Spinal cord (tissue), 10 donors: ENCODE results near the gene SEMA3G. TPM values are rescaled to one million over a fixed set of nuclear protein-coding genes. Genes with fewer than 3 reads are reported as not detected.

ENCODE experiments used
- DNase-seq, 6 donors: peaks; one replicate each; pipeline versions ENCODE4 v3.0.0 to v3.0.0-alpha.2; 2013 to 2015; ENCODE audit warnings: low spot score in 6 of 6, low read depth in 4 of 6
- H3K27ac ChIP-seq: one replicate; pipeline ENCODE4 v1.5.1; 2013; ENCODE audit warnings: low read depth, low read length, control low read depth
- H3K27me3 ChIP-seq: one replicate; pipeline ENCODE4 v1.6.1; 2013; ENCODE audit warnings: low read length; ENCODE audit not compliant: control insufficient read depth, insufficient read depth
- H3K36me3 ChIP-seq: one replicate; pipeline ENCODE4 v1.6.1; 2013; ENCODE audit warnings: low read length; ENCODE audit not compliant: control insufficient read depth, insufficient read depth
- H3K4me1 ChIP-seq: one replicate; pipeline ENCODE4 v1.6.1; 2013; ENCODE audit warnings: low read length; ENCODE audit not compliant: control insufficient read depth, insufficient read depth
- H3K4me3 ChIP-seq: one replicate; pipeline ENCODE4 v1.5.1; 2013; ENCODE audit warnings: low read depth, low read length, control low read depth
- H3K9me3 ChIP-seq: one replicate; pipeline ENCODE4 v1.6.1; 2013; ENCODE audit warnings: low read length; ENCODE audit not compliant: control insufficient read depth, insufficient read depth
- WGBS: methylation state at CpG from one replicate; pipeline ENCODE4 v1.1.5; 2013; ENCODE audit warnings: missing lambda C conversion rate; ENCODE audit not compliant: insufficient coverage; 5-methylcytosine and 5-hydroxymethylcytosine counted together
- polyA plus RNA-seq, 2 donors: library from polyadenylated mRNA; unstranded; fragments of 120-200 nt; gene quantifications; one replicate each; pipeline ENCODE4 v1.2.1, GENCODE V29; 2013; ENCODE audit not compliant: insufficient read length in 2 of 2
- total RNA-seq, 2 donors: library from RNA; depleted of rRNA in 1 of 2; stranded (reverse); fragments of 120-200 nt in 1 of 2; fragments of >200 nt in 1 of 2; gene quantifications; one replicate each; pipeline versions ENCODE4 v1.2.3 to v1.2.4, GENCODE V29; 2013 to 2014
- donor health status: healthy.

SEMA3G gene
- total and polyA plus RNA-seq, 4 donors: 6.3 to 26.6 (median 18.9) TPM

DNA sequence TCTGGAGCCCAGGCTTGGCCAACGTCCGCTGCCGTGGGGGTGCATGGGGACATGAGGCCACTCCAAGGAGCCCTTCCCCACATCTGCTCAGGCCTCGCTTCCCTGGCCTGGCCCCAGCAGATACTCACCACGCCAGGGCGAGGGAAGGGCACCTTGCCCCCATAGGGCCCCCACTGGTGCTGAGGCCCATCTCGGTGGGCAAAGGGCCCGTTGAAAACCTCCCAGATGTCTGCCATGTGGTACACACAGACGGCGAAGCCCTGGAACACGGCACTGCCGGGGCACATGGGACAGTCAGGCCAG lies 4.7 kb downstream of the SEMA3G start:
- no peak overlapping the region for H3K4me3 ChIP-seq
- no peaks in the 10 kb centered on the region for H3K9me3 ChIP-seq
- H3K27ac ChIP-seq: no peak overlapping the region
- no peak for DNase-seq
- peaks cover 6% of the 10 kb centered on the region for H3K36me3 ChIP-seq
- H3K4me1 ChIP-seq: peaks cover 40% of the 10 kb centered on the region
- 87% methylated on average over 9 of the region's 12 CpGs for WGBS
- H3K27me3 ChIP-seq: no peaks in the 10 kb centered on the region

DNA sequence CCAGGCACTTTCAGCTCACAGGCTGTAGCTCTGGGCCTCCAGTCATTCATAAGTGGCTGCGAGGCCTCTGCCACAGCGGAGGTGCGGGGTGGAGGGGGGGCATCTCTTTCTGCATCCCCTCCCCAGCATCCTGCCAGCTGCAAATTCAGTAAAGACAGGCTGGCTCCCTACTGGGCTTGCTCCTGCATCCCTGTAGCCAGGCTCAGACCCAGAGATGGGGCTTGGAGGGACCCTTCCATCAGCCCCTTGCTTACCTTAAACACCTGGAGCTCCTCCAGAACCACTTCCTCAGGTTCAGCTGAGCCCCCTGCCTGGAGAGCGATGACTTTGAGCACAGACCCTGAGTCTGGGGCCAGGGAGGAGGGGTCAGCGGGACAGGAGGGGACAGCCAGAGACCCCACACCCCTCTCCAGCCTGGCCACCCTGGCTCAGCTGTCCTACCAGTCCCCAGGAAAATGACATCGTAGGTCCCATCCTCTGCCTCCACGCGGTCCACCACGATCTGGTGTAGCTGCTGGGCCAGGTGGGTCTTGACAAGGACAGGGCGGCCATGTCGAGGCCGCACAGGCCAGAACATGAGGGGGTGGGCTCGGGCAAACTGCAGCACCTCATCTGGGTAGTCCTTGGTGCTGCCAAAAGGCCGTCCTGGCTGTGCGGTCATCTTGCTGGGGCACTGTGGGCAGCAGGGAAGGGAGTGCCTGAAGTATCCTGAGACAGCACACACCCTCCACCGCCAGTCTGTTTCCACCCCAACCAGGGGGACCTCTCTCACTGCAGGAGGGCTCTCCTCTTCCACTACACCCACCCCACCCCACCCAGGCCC lies 5.3 kb downstream of the SEMA3G start:
- Histone ChIP-seq H3K36me3 (peaks cover 6% of the 10 kb centered on the region), H3K4me3 (no peak overlapping the region), H3K9me3 (no peaks in the 10 kb centered on the region), H3K27ac (no peak overlapping the region), H3K4me1 (peaks cover 40% of the 10 kb centered on the region), H3K27me3 (no peaks in the 10 kb centered on the region)
- WGBS: 88% methylated on average over 11 of the region's 16 CpGs
- no peak for DNase-seq

DNA sequence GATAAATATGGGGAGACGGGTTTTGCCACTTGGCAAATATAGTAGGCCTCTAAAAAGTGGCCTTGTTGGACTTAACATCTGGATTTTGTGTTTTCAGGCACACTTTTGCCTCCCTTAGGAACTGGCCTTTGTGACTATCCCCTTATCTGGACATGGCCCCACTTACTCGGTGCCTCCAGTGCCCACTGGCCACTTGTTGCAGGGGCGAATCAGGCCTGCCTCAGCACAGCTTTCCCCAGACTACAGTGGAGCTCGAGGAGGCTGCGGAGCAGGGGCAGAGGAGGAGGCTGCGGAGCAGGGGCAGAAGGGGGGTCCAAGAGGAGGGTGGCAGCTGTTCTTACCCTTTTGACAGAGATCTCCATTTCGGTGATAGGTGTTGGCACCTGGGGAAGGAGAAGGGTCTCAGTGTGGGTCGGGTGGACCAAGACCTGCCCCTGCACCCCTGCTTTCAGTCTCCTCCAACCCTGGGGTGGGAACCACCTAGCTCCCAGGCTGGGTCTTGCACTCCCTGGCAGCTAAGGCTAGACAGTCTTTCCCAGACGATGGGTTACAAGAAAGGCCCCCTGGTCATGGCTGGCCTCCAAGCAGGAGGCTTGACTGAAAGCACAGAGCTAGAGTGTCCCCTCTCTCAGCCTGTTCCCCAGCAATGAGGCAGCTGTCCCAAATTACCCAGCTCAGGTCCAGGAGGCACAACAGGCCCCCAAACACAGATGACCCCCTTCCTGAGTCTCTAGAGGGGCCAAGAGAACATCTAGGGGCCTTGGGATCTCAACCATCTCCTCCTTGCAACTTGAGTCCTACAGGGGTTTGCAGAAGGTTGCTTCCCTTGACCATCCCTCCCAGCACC lies 6.1 kb downstream of the SEMA3G start:
- Histone ChIP-seq H3K36me3 (peaks cover 6% of the 10 kb centered on the region), H3K4me1 (peaks cover 43% of the 10 kb centered on the region)
- DNase-seq: no peak

DNA sequence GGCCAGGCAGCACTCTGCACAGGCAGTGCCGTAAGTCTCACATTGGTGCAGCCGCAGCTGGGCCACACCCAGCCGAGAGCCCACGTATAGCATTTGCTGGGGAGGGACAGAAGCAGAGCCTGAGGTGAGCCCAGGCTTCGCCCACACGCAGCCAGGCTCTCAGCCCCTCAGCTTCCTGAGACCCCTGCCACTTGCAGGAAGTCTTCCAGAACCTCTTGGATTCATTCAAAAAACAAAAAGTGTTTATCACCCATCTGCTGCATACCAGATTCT lies 6.9 kb downstream of the SEMA3G start:
- Histone ChIP-seq H3K4me1 (peaks cover 43% of the 10 kb centered on the region), H3K27me3 (no peaks in the 10 kb centered on the region), H3K27ac (no peak overlapping the region), H3K4me3 (no peak overlapping the region), H3K9me3 (no peaks in the 10 kb centered on the region), H3K36me3 (peaks cover 6% of the 10 kb centered on the region)
- no peak for DNase-seq
- 82% methylated on average over 5 of the region's 6 CpGs for WGBS

More for the DNA sequence above, 6.1 kb downstream of the SEMA3G start:
- Histone ChIP-seq H3K27me3 (no peaks in the 10 kb centered on the region), H3K9me3 (no peaks in the 10 kb centered on the region), H3K4me3 (no peak overlapping the region), H3K27ac (no peak overlapping the region)
- 82% methylated on average over 9 of the region's 9 CpGs for WGBS

DNA sequence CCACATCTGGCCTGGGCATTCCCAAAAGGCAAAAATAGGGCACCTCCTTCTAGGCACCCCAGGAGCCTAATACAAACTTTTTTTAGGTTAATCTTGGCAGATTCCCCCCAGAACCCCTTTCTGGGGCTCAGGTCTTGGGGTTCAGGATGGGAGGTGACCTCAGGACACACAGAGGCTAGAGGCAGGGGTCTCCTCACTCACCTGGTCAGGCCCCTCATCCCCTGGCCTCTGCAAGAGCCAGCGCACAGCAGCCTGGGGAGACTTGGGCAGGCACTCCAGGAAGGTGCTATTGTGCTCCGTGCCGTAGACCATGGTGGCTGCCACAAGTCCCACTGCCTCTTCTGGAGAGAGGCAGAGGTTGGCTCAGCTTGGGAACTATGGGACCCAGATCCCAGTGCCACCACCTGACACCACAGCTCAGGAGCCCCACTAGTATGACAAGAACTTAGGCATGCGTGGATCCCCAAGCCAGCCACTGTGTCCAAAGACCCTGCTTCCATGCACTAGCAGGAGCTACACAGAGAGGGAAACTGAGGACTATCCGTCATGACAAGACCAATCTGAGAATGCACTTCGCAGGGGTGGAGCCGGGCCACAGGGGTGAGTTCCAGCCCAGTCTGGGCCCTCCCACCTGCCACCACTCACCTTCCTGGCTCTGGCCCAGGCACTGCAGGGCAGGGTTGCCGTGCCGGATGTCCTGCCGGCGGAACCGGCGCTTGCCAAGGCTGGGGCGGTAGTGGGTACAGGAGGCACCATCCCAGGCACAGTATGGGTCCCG lies 7.4 kb downstream of the SEMA3G start:
- H3K9me3 ChIP-seq: no peaks in the 10 kb centered on the region
- no peak for DNase-seq
- H3K4me3 ChIP-seq: no peak overlapping the region
- peaks cover 45% of the 10 kb centered on the region for H3K4me1 ChIP-seq
- no peak overlapping the region for H3K27ac ChIP-seq
- no peaks in the 10 kb centered on the region for H3K27me3 ChIP-seq
- peaks cover 6% of the 10 kb centered on the region for H3K36me3 ChIP-seq
- WGBS: 95% methylated on average over 15 of the region's 15 CpGs

DNA sequence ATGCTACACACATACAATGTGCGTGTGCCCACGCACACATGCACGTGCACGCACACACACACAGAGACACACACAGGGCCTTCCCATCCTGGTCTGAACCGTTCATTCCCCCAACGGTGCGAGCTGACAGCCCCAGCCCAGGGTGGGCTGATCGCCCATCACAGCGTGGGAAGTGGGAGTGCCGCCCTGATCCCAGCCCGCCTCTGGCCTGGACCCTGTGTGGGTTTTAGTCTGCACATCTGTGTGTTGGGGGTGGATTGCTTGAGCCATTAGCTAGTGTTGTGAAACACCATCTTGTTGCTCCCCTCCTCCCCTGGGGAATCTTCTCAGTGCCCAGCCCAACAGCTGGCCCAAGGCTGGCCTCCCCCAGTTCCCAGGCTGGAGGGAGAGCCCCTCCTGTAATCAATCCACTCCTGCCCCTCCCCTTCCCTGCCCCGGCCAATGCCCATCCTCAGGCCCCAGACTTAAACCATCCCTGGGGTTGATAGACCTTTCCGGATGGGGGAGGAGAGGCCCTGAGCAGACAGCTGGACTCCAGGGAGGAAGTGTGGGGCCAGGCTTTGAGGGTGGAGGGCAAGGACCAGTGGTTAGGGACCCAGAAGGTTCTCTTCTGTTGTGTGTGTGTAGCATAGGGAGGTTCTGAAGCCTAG lies 8.3 kb downstream of the SEMA3G start:
- peaks cover 46% of the 10 kb centered on the region for H3K4me1 ChIP-seq
- no peak overlapping the region for H3K27ac ChIP-seq
- no peaks in the 10 kb centered on the region for H3K27me3 ChIP-seq
- DNase-seq: no peak
- peaks cover 6% of the 10 kb centered on the region for H3K36me3 ChIP-seq
- H3K9me3 ChIP-seq: no peaks in the 10 kb centered on the region
- 88% methylated on average over 8 of the region's 13 CpGs for WGBS
- H3K4me3 ChIP-seq: no peak overlapping the region

- H3K36me3 ChIP-seq: peaks cover 4% of the 10 kb centered on the region
- H3K9me3 ChIP-seq: no peaks in the 10 kb centered on the region
- no peak overlapping the region for H3K27ac ChIP-seq
- no peaks in the 10 kb centered on the region for H3K27me3 ChIP-seq
- WGBS: 93% methylated on average over 29 of the region's 32 CpGs
- H3K4me3 ChIP-seq: no peak overlapping the region
- peaks cover 43% of the 10 kb centered on the region for H3K4me1 ChIP-seq
- no peak for DNase-seq
These were observed 9.4 kb downstream of the SEMA3G start for GRCh38 chr3:52435246-52436101.

DNA sequence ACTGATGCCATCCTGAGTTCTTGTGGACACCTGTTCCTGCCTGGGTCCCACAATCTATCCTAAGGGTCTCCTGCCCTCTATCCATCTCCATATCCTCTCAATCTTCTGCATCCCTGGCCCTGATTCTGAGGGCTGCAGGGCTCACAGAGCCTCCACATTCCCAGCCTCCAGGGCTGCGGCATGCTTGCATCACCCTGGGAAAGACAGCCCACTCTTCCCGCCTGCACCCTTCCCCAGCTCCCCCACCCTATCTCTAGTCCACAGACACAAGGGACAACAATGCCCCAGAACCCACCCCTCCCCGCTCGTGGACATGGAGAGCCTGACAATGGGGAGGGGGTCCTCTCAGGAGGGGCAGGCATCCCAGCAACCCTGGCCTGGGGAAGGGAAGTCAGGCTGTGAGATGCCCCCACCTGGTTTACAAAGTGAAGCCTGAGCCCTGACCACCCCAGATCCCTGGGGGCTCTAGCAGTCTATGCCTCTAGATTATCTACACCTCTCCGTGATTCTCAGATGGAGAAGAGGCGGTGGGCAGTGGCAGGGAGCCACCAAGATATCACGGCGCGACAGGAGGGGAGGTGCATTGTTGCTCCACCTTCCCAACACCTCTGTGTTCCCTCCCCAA lies 10.3 kb downstream of the SEMA3G start:
- Histone ChIP-seq H3K4me1 (peaks cover 48% of the 10 kb centered on the region), H3K36me3 (peaks cover 2% of the 10 kb centered on the region), H3K9me3 (no peaks in the 10 kb centered on the region), H3K27ac (no peak overlapping the region), H3K4me3 (no peak overlapping the region), H3K27me3 (no peaks in the 10 kb centered on the region)
- no peak for DNase-seq
- 79% methylated on average over 4 of the region's 9 CpGs for WGBS
